ENCODE data around the gene DNAJC3.
"Not testable (repeated sequence)": the region's sequence is repeated elsewhere in the genome, so short reads cannot be mapped to it uniquely, and the experiment has no call there.

DNAJC3 gene

GRCh38 chr13:95671597-95671996 is 5.3 kb upstream of the DNAJC3 start:
- no peak for DNase-seq (ENCODE audit: low read depth in 1 of 2, low spot score in 1 of 2)

- DNase-seq (ENCODE audit: low read depth in 1 of 2, low spot score in 1 of 2) = no peak
Observed at GRCh38 chr13:95676105-95676761, 706 bp upstream of the DNAJC3 start.

- DNase-seq (ENCODE audit: low read depth in 1 of 2, low spot score in 1 of 2) = no peak
Observed at GRCh38 chr13:95677564-95678266, 776 bp downstream of the DNAJC3 start.

GRCh38 chr13:95678967-95679366 is 2.0 kb downstream of the DNAJC3 start:
- no peak for DNase-seq (ENCODE audit: low read depth in 1 of 2, low spot score in 1 of 2)

GRCh38 chr13:95679722-95680121 is 2.8 kb downstream of the DNAJC3 start:
- no peak for DNase-seq (ENCODE audit: low read depth in 1 of 2, low spot score in 1 of 2)

- no peak for DNase-seq (ENCODE audit: low read depth in 1 of 2, low spot score in 1 of 2)
Observed at GRCh38 chr13:95684418-95684817, 7.5 kb downstream of the DNAJC3 start.

- DNase-seq (ENCODE audit: low read depth in 1 of 2, low spot score in 1 of 2) = not testable (repeated sequence)
Observed at GRCh38 chr13:95684960-95685359, 8.0 kb downstream of the DNAJC3 start.

GRCh38 chr13:95689582-95689926 is 12.6 kb downstream of the DNAJC3 start:
- no peak for DNase-seq (ENCODE audit: low read depth in 1 of 2, low spot score in 1 of 2)

GRCh38 chr13:95690986-95691385 is 14.0 kb downstream of the DNAJC3 start:
- DNase-seq (ENCODE audit: low read depth in 1 of 2, low spot score in 1 of 2) = not testable (repeated sequence)

- no peak for DNase-seq (ENCODE audit: low read depth in 1 of 2, low spot score in 1 of 2)
Observed at GRCh38 chr13:95697052-95697680, 20.2 kb downstream of the DNAJC3 start.

- no peak for DNase-seq (ENCODE audit: low read depth in 1 of 2, low spot score in 1 of 2)
Observed at GRCh38 chr13:95698047-95698749, 21.3 kb downstream of the DNAJC3 start.

GRCh38 chr13:95703576-95703975 is 26.6 kb downstream of the DNAJC3 start:
- DNase-seq (ENCODE audit: low read depth in 1 of 2, low spot score in 1 of 2) = no peak

GRCh38 chr13:95704510-95704909 is 27.6 kb downstream of the DNAJC3 start:
- no peak for DNase-seq (ENCODE audit: low read depth in 1 of 2, low spot score in 1 of 2)

GRCh38 chr13:95706356-95706755 is 29.4 kb downstream of the DNAJC3 start:
- no peak for DNase-seq (ENCODE audit: low read depth in 1 of 2, low spot score in 1 of 2)

GRCh38 chr13:95707035-95707434 is 30.1 kb downstream of the DNAJC3 start:
- DNase-seq (ENCODE audit: low read depth in 1 of 2, low spot score in 1 of 2) = no peak

GRCh38 chr13:95707442-95708390 is 30.8 kb downstream of the DNAJC3 start:
- DNase-seq (ENCODE audit: low read depth in 1 of 2, low spot score in 1 of 2) = no peak

- no peak for DNase-seq (ENCODE audit: low read depth in 1 of 2, low spot score in 1 of 2)
Observed at GRCh38 chr13:95708391-95708774, 31.4 kb downstream of the DNAJC3 start.

- no peak for DNase-seq (ENCODE audit: low read depth in 1 of 2, low spot score in 1 of 2)
Observed at GRCh38 chr13:95708811-95709500, 32.0 kb downstream of the DNAJC3 start.

- no peak for DNase-seq (ENCODE audit: low read depth in 1 of 2, low spot score in 1 of 2)
Observed at GRCh38 chr13:95710313-95710712, 33.4 kb downstream of the DNAJC3 start.

GRCh38 chr13:95712846-95713245 is 35.9 kb downstream of the DNAJC3 start:
- DNase-seq (ENCODE audit: low read depth in 1 of 2, low spot score in 1 of 2) = not testable (repeated sequence)
